Measurements from ENCODE around the gene PLGLB1.
"Not testable (repeated sequence)": the region's sequence is repeated elsewhere in the genome, so short reads cannot be mapped to it uniquely, and the experiment has no call there.

Gene PLGLB1

DNA sequence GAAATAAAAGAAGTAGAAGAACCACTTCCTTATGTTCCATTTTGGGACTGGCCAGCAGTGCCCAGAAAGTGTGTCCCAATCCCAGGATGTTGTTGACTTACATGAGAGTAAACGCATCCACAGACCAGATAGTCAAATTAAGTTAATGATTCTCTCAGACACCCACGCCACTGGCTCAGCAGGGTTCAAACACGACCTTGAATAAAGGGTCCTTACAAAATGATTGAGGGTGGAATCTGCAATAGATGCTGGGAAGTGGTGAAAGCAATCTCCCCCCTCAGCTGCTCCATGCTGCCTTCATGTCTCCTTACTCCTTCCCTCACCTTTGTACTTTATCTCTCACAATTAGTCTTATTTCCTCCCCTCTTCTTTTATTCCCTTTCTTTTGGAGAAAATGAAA is at the start of gene PLGLB1:
Gene PLGLB1 (minus strand): TSS at position 101 of the 400 bp plus-strand sequence. CDS start 61 bp downstream, at position 40.
- not testable (repeated sequence) for DNase-seq (ENCODE audit: low read depth, low spot score)

DNA sequence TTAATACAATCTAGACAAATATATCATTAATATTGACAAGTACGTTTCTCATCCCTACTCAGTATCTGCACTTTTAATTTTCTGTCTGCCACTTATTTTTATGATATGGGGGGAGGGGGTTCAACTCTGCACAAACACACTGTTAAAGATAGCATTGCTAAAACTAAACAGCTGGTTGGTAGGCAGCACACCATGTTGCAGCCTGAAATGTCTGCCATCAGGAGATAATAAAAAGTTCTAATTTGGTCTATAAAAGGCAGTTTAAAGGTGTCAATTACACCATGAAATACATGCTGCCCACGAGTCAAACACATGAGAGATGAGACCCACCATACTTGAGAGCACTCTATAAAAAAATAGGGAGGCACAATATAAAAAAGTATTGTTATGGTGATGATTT is 42.7 kb upstream of the PLGLB1 start:
- DNase-seq (ENCODE audit: low read depth, low spot score): not testable (repeated sequence)

DNA sequence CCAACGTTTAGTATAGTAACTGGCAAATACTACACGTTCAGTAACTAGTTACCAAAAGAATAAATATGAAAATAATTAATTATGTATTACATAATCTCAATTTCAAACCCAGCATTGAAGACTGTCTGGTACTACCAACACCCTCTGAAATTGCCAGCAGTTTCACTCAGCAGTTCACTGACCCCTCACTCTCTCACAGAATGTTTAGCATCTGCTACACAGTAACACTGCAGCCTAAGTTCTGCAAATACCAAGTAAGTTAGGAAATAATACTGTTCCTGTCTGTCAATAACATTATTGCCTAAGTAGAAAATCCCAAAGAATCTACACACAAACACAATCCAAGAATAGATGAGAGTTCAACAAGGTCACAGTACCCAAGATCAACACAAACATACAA is 41.8 kb upstream of the PLGLB1 start:
- DNase-seq (ENCODE audit: low read depth, low spot score): not testable (repeated sequence)

DNA sequence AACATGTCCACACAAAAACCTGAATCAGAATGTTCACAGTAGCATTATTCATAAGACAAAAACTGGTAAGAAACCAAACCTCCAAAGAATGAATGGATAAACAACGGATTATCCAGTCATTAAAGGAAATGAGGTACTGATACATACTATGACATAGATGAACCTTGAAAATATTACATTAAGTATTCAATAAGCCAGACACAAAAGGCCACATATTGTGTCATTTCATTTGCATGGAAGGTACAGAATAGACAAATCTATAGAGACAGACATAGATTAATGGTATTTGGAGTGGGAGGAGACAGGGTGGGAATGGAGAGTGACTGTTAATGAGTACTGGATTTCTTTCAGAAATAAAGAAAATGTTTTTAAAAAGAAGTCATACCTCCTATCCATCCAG is 39.9 kb upstream of the PLGLB1 start:
- DNase-seq (ENCODE audit: low read depth, low spot score): not testable (repeated sequence)

DNA sequence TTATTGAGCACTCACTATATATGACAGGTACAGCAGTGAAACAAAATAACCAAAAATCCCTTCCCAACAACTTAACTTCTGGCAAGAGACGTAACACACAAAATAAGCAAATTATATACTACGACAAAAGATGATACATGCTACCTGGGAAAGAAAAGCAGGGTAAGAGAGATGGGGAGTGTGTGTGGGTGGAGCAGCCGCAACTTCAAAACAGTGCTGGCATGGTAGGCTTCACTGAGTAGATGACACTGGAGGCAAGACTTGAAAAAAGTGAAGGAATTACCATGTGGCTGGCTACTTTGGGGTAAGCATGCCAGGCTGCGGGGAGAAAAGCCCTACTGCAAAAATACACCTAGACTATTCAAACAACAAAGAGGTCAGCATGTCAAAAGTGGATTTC is 36.0 kb upstream of the PLGLB1 start:
- not testable (repeated sequence) for DNase-seq (ENCODE audit: low read depth, low spot score)

DNA sequence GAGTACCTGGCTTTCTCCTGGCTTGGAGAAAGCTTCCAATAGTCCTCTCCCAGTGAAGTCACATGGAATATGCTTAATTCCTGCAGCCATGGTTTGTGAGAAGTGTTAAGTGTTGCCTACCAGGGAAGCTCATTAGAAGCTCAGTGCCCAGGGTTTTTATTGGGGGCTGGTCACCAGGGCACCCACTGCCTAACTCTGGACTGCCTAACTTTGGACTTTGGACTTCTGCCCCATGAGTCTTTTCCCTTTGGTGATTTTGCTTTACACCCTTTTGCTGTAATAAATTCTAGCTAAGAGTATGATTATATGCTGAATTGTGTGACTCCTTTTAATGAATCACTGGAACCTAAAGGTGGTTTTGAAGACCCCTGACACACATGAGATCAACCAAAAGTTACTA is 35.2 kb upstream of the PLGLB1 start:
- not testable (repeated sequence) for DNase-seq (ENCODE audit: low read depth, low spot score)

DNA sequence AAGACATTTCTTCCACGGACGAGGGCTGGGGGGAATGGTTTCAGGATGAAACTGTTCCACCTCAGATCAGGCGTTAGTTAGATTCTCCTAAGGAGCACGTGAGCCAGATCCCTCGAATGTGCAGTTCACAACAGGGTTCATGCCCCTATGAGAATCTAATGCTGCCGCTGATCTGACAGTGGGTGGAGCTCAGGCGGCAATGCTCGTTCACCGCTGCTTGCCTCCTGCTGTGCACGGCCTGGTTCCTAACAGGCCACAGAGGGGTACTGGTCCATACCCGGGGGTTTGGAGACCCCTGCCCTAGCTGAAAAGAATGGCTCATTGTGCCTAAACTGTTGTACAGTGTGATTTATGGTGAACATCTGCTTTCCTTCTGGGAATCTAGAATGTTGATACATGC is 34.8 kb upstream of the PLGLB1 start:
- DNase-seq (ENCODE audit: low read depth, low spot score): not testable (repeated sequence)

DNA sequence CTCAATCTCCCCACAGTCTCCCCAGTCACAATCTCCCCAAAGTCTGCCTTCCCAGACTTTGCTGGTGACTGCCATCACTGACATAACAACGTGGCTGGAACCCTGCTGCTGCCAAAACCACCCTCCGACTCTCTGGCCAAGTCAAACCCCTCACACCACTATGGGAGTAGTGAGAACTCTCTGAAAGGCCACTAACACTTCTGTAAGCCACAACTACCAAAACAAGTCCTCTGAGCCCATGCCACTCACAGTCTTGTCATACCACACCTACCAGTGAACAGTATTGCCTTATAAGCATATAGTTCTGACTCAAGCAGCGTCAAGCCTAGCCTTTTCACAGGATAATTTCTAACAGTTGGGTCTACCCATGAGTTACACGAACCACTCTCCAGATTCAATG is 32.7 kb upstream of the PLGLB1 start:
- not testable (repeated sequence) for DNase-seq (ENCODE audit: low read depth, low spot score)

DNA sequence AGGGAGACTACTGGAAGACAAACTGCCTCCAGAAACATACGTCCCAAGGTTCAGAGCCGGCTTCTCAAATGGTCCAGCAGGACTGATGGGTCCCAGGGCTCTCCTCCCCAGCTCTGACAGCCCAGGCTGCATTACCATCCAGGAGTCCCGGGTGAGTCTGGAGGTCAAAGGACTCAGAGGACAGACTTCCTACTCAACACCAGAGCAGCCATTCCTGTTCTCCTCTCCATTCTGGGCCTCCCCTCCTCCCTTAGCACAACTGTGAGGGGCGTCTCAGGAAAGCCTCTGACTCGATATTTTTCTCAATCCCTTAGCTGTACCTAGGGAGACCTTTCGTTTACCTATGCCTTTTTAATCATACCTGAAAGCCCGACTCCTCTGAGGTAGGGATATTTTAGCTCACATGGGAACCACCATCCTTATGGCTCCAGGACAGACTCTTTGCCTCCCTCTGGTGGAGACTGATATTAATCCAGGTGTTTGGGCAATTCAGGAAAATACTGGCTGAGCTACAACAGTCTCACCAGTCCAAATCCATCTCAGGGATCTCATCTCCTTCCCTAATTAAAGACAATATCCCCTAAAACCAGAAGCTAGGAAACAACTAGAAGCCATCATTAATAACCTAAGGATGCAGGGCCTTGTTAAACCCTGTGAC is 19.8 kb upstream of the PLGLB1 start:
- DNase-seq (ENCODE audit: low read depth, low spot score): not testable (repeated sequence)

DNA sequence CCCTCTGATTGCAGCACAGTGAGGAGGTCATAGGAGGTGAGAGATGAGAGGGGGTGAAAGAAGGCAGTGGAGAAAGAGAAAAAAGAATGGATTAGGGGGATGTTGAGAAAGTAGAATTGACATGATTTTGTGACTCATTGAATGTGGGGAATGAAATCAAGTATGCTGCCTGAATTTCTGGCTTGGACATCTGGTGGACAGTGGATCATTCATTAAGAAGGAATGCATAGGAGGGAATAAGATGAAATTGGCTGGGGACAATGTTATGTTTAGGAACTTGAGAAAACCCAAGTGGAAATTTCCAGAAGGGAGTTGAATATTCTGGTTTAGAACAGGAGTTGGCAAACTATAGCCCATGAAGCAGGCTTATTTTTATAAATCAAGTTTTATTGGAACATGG is 7.0 kb upstream of the PLGLB1 start:
- DNase-seq (ENCODE audit: low read depth, low spot score): not testable (repeated sequence)

DNA sequence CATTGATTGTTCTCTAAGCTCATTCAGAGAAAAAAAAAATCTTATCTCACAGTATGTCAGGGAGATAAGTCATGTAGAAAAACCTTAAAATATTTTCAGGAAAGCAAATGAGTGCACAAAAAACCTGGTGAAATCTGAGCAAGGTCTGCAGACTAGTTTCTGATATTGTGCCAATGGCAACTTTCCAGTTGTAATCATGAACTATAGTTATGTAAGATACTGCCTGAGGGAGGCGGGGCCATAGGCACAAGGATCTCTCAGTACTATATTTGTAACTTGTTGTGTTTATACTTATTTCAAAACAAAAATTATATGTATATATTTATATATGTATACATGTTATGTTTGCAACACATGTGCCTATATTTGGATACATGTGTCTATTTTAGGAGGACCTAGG is 5.2 kb upstream of the PLGLB1 start:
- not testable (repeated sequence) for DNase-seq (ENCODE audit: low read depth, low spot score)

DNA sequence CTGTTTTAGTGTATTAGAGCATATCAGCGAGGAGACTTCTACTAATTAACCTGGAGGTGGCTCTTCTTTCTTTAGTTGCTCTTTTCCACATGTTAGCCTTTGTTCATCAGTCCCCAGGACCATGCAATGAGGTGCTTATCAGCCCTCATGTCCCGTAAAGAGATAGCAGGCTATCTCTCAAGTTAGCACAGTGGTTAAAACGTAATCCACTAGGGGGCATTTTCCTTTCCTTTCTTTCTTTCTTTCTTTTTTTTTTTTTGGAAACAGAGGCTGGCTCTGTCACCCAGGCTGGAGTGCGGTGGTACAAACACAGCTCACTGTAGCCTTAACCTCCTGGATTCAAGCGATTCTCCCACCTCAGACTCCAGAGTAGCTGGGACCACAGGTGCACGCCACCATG is 4.3 kb upstream of the PLGLB1 start:
- DNase-seq (ENCODE audit: low read depth, low spot score): not testable (repeated sequence)

DNA sequence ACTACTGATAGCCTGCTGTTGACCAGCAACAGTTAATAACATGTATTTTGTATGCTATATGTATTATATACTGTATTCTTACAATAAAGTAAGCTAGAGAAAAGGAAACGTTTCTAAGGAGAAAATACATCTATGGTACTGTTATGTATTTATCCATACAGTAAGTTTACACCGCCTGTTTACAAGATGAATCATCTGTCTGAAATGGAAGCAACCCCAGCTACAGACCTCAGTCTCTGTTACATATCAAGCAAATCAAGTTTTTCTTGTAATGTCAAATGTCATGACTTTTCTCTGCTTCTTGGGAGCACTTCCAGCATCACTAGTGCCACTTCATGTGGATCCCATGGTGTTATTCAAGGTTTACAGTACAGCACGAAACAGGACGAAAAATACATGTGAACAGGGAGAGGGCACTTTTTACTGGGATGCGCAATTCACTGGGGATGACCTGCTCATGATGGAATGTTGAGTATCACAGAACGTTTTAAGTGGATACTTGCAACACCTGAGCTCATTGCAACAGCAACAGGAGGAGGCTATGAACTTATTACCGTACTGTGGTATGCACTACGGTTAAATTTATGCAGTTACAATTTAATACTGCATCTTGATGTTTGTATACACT is 2.5 kb upstream of the PLGLB1 start:
- not testable (repeated sequence) for DNase-seq (ENCODE audit: low read depth, low spot score)

DNA sequence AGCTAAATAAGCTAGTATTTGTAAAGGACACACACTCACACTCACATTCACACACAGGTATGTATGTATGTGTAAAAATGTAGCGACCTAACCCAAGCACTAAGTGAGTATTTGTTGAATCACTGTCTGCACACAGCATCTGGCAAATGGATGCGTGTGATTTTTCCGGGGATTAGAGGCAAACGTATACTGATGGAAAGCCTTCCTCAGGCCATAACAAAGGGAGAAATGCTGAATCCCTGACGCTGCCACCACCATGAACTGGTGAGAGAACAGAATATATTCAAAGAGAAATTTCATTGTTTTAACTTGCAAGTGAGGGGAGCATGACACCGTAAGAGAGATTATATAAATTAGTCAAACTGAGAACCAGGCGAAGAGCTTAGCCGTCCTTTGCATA is 601 bp downstream of the PLGLB1 start:
- not testable (repeated sequence) for DNase-seq (ENCODE audit: low read depth, low spot score)

DNA sequence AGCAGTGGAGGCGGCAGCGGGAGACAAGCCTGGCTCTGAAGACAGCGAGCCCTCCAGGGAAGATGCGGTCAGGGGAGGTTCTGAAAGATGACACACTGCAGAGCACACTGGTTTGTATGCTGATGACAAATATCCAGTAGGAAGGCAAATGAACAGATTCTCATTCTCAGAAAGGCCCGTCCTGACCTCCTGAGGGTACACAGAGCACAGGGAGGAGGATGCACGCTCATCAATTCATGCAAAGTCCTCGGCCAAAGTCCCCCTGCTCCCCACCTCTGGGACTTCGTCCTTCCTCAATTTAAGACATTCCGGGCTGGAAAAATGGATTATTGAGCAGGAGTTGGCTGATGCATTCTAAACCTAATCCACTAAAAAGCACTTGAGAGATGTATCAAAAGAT is 2.6 kb downstream of the PLGLB1 start:
- DNase-seq (ENCODE audit: low read depth, low spot score): not testable (repeated sequence)

DNA sequence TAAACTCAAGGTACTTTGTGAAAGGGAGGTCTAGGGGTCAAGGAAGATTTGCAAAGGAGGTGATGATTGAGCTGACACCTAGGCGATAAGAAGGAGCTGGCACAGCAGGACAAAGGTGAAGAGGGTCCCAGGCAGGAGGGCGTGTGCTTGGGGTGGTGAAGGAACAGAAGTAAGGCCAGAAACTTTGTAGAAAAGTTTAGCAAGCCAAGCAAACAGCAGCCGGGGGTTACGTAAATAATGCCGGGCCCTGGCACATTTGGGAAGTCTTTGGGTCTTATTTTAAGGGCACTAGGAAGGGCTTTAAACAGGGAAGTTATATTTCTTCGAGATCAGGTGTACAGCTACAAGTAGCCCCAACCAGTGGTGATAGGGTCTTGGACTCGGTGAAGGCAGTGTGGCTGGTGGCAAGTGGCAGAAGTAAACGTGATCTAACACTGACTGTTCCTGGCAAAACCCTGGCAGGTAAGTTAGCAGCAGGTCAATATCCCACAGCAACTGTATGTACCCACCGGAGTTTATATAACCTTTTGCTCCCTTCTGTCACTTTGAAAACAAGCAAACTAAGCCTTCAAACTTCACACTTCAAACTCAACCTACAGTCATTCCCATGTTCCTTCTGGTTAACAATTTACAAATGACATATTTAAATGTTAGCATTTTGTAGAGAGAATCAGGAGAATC is 7.0 kb downstream of the PLGLB1 start:
- not testable (repeated sequence) for DNase-seq (ENCODE audit: low read depth, low spot score)

DNA sequence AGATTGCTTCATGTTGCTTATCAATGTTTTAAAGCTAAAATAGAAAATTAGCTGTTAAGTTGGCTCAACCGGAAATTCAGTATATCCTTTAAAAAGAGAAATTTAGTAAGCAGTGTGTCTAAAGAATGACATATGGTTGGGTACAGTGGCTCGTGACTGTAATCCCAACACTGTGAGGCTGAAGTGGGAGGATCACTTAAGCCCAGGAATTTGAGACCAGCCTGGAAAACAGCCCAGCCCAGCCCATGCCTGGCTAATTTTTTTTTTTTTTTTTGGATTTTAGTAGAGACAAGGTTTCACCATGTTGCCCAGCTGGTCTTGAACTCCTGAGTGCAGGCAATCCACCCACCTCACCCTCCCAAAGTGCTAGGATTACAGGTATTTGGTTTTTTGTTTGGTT is 17.2 kb downstream of the PLGLB1 start:
- DNase-seq (ENCODE audit: low read depth, low spot score): not testable (repeated sequence)

All from iPS DF 19.7 (cell line).